Activated CD8-positive, alpha-beta memory T cell treated with anti-CD3 and anti-CD28 coated beads, Interleukin-2, amount 50 U/mL, for 24 hours (primary cell): ENCODE data around the gene SLC4A4.

ENCODE experiments used
- DNase-seq: peaks from one replicate; pipeline ENCODE4 v3.0.0-alpha.2; 2020; ENCODE audit errors: extremely low read depth

The SLC4A4 gene

DNA sequence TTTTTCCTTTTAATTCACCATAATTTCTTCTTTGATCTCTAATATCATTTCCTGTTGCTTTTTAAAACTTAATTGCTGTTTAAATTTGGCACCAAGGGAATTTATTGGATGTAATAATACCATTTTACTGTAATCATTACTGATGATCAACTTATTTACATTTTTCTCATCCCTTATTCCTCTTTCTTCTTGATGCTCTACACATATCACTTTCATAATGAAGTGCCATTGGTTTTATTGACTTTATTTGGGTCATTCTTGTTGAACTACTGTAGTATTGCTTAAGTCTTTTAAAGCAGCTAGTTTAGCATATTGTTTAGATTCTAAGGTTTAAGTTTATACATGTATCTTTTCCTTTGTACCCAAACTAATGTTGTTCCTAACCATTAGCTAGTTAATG, 130.7 kb downstream of the SLC4A4 start:
- no peak for DNase-seq

DNA sequence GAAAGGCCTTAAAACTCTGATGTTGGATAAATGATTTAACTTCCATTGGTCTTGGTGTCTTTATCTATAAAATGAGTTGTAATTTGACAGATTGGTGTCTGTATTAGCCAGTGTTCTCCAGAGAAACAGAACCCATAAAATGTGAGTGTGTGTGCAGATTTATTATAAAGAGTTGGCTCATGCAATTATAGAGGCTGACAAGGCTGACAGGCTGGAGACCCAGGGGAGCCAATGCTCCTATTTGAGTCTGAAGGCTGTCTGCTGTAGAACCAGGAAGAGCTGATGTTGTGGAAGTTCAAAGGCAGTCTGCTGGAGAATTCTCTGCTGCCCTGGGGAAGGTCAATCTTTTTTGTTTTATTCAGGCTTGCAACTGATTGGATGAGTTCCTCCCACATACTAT, 131.7 kb downstream of the SLC4A4 start:
- DNase-seq: no peak

DNA sequence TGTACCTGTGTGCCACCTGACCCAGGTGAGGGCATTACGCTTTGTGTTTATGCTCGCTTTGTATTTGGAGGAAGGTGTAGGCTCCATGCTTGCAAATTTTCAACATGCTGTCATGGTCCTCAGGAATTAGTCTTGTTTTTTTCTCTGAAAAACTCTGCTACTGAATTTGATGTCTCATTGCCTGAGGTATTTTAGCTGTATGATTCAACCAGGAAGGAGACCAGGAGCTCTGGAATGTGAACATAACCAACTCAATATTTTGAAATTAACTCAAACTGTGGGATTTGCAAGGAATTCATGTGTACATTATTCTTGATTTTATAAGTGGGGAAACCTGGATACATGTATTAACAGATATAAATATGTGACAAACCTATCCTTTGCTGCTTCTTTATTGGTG, 134.1 kb downstream of the SLC4A4 start:
- DNase-seq: no peak

DNA sequence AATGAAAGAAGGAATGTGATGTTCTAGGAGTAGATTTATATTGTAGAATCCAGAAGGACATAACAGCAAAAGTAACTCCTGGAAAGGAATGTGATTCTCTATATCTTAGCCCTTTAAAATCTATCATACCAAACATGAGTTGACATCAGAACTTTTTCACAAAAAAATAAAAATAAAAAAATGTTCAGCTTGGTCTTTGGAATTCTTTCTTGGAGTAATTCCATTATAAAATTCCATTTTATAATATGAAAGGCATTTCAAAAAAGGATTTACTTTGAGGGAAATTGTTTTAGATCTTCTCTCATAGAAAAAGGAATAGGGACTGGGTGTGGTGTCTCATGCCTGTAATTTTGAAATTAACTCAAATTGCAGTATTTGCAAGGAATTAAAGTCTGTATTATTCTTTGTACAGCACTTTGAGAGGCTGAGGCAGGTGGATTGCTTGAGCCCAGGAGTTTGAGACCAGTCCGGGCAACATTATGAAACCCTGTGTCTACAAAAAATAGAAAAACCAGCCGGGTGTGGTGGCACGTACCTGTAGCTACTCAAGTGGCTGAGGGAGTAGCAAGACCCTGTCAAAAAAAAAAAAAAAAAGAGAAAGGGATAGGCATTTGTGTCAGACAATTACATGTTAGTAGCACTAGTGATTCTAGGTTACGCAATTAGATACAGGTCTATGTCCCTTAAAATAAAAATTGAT, 134.9 kb downstream of the SLC4A4 start:
- DNase-seq: no peak

DNA sequence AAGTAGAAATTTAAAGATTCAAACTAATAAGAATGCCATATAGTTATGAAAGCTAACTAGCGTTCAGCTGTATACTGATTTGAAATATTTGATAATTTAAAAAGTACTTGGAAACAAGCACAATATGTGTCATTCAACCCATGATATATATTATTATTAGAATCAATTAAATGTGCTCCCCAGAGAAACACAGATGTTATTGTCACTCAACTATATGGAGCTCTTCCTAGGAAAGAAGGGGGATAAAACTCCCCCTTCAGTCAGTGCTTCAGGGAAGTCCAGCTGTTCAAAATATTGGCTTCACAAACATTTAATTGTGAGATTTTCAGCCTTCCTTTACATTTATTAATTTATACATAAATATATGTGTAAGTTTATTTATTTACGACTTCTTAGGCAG, 135.9 kb downstream of the SLC4A4 start:
- no peak for DNase-seq

DNA sequence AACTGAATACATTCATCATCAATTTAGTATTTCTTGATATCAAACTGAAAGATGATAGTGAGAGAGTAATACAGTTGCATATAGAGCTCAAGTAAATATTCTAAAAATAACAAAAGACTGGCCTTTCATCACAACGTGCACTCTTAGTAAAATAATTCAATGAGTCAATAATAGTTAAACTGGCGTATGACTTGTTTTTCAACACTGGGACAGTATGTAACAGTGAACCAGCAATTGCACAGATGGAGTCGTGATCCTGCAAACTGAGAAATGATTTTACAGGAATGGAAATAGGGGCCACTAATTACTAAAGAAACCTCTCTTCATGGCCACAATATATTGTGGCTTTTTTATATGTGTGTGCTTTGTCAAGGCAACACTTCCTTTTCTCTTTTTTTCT, 137.4 kb downstream of the SLC4A4 start:
- DNase-seq: no peak

DNA sequence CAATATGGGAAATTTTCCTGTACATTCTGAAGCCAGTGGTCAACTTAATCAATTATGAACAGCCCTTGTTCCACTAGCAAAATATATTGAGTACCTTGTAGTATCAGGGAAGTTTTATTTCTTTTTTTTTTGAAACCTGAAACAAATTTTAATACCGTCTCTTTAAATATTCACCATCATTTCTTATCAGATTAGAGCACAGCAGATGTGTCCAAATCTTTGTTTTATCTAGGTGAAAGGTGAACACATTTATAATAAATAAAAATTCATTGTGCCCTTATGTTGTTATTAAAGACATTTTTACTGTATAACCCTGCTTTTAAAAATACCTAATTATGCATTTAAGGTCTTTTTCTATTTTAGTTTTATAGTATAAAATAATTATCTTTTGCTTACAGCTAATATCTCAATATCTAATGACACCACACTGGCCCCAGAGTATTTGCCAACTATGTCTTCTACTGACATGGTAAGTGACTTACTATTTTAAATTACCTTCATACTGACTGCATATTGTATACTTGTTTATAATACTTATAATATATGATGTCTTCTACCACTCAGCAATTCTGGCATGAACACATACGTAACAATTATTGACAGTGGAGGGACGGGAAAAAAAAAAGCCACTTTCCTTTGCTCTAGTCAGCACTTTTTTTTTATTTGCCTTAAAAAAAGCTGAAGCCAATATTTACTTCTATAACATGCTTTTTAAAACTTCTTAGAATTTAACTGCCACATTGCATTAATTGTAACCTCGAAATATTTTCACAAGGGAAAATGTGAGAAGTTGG, 147.9 kb downstream of the SLC4A4 start:
- no peak for DNase-seq

DNA sequence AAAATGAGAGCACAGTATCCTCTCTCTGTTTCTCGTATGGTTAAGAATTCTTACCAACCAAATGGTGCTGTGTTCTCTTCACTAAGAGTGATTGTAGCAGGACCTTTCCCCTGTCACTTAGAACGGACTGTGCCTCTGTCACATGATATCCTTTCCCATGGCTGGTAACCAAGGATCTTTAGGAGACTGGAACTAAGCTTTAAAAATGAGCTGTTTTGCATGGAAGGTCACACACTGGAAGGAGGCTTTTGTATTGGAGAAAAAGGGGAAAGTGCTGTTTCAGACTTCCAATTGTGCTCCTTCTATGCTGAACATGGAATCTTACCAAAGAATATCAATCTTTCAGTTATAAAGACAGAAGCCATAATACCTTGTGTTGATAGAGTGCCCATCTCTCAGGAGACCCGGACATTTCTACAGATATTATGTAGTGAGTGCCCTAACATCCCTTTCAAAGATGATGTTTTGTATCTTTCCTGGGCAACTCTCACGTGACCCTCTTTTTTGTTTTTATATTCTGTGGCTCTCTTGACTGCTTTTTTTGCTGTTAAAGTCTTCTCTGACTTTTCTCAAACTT, 148.6 kb downstream of the SLC4A4 start:
- DNase-seq: no peak

DNA sequence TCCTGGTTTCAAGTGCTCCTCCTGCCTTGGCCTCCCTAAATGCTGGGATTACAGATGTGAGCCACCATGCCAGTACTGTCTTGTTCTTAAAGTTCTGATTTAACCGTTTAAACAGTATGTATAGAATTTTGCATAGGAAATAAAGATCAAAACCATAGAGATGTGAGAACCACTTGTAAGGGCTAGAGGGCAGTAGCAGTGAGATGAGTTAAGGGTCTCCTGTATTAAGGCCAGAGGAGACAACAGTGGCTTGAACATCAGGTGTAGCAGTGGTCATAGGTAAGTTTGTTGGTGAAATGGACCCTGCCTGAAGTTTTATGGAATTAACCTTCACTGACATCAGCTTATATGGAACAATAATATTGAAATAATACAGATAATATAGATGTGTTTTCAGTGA, 155.7 kb downstream of the SLC4A4 start:
- DNase-seq: no peak

DNA sequence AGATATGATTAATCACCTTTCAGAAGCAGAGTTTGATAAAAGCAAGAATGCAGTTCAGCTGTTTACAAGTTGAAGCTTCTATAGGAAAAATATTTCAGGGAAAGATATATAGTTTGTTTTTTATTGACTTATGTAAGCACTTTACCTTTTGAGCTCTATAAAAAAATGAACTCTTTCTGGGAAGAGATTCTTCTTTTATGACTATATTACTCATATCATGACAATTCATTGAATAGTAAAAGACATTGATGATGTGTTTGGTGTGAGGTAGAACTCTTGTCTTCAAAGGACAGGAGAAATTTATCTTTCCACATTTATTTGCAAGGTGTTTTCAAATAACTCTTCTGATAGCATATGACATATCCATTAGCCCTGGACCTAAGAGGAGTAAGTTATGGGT, 156.6 kb downstream of the SLC4A4 start:
- no peak for DNase-seq

DNA sequence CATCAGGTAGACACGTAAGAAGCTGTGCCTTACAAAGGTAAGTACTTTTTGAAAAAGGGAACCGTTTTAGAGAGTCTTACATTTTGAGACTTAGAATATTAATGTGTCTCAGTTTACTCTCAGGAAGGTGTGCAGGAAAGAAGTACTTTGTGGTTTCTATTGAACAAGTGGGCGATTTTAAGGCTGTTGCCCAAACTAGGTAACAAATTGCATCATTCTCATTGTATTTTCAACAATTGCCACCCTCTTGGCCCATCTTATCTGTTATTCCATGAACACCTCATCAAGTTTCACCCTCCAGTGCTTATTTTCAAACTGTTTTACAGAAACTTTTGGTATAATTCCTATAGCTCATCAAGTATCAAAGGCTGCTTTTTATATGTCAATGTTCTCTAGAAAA, 158.3 kb downstream of the SLC4A4 start:
- DNase-seq: no peak

DNA sequence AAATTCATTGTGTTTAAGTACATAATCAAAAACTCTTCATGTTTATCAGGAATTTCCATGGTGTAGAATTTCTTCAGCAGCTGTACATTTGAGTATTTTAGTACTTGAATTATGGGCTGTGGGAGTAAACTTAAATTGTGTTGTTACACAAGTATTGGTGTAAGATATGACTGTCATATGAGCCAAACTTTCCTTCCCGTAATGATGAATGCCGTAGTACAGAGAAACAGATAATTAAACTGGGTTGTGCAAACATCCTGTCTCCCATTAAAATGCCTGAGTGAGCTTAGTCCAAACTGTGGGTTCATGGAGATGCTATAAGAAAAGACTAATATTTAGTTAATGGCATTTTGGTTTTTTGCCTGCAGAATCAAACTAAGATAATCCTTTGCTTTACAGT, 159.2 kb downstream of the SLC4A4 start:
- no peak for DNase-seq

DNA sequence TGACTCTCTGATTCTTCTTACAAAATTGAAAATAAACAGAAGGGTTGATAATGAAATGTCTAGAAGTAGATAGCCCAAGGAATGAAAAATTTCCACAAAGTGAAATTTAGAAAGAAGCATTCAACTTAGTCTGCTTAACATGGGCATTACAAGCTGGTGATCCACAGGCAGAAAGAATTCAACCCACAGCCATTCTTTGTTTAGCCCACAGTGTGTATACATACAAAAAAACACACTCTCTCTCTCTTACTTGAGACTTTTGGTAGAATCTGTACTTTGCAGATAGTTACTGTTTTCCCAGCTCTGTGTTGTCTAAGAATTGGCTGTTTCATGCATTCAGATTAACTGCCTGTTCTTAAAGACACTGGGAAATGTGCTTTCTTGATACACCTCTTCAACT, 159.8 kb downstream of the SLC4A4 start:
- no peak for DNase-seq

DNA sequence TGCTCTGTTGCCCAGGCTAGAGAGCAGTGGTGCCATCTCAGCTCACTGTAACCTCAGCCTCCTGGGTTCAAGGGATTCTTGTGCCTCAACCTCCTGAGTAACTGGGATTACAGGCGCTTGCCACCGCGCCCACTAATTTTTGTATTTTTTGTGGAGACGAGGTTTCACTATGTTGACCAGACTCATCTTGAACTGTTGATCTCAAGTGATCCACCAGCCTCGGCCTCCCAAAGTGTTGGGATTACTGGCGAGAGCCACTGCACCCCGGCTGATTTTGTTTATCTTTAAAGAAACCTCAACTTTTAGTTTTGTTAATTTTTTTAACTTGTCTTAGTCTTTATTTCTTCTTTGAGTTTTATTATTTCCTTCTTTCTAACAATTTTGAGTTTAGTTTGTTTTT, 163.2 kb downstream of the SLC4A4 start:
- no peak for DNase-seq

DNA sequence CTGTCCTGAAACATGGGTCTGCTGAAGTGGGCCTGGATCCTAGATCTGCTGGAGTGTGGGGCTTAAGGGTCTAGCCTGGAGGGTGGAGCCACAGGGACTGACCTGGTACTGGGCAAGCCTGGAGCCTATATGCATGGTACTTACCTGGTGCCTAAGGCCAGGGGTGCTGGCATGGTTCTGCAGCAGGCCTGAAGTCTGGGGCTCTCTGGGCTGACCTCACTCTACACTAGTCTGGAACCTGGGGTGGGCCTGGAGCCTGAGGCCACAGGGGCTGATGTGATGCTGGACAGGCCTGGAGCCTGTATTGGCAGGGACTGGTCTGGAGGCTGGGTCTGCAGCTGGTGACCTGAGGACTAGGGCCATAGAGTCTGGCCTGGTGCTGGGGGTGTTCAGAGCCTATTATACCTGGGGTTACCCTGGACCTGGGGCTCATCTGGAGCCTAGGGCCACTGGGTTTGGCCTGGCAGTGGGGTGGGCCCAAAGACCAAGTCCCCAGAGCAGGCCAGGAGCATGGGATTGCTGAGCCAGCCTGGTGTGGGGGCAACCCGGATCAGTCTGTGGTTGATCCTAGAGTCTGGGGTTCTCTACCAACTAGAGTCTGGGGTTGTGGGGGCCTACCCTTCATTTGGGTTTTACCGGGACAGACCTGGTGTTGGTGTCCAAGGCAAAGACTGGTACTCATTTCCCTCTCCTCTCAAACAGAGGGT, 179.6 kb downstream of the SLC4A4 start:
- DNase-seq: no peak

DNA sequence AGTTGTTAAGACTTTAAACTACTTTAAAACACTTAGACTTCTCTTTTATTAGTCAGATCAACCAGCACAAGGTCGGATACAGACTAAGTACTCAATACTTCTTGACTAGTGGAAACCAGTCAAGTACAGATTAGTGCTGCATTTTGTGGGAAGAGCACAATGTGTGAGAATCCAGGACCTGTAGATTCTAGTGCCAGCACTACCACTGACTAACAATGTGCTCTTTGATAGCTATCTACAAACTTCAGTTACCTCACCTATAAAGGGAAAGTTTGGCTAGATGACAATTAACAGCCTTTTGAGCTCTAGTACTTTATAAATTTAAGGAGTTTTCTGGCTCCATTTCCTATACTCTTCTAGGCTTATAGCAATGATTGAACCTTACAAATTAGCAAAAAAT, 181.5 kb downstream of the SLC4A4 start:
- DNase-seq: no peak

DNA sequence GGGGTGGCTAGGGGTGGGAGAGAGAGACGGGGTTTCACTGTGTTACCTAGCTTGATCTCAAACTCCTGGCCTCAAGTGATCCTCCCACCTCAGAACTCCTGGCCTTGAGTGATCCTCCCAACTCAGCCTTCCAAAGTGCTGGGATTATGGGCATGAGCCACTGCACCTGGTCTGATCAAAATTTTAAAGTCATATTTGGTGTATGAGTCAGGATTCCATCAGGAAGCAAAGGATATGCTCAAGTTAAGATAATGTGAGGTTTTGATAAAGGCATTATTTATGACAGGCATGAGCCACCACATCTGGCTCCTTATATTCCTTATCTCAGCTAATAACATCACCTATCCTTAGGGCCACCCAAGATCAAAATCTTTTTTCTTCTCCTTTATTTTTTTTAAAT, 182.0 kb downstream of the SLC4A4 start:
- no peak for DNase-seq

DNA sequence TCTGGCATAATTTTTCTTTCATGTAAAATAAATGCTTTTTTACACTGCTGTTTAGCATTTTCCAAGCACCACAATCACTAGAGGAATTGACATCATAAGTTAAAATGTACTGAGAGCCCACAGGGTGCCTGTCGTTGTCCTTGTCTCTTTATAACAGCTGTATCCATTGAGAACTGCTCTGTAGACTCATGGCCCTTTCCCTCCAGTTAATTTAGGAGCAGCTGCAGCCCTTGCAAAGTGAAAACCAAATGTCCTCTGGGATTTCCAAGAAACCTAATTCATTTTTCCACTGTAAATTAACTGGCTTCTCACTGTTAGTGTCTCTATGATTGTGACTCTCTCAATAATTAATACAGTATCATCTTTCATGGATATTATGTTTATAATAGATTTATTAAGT, 185.9 kb downstream of the SLC4A4 start:
- DNase-seq: no peak

DNA sequence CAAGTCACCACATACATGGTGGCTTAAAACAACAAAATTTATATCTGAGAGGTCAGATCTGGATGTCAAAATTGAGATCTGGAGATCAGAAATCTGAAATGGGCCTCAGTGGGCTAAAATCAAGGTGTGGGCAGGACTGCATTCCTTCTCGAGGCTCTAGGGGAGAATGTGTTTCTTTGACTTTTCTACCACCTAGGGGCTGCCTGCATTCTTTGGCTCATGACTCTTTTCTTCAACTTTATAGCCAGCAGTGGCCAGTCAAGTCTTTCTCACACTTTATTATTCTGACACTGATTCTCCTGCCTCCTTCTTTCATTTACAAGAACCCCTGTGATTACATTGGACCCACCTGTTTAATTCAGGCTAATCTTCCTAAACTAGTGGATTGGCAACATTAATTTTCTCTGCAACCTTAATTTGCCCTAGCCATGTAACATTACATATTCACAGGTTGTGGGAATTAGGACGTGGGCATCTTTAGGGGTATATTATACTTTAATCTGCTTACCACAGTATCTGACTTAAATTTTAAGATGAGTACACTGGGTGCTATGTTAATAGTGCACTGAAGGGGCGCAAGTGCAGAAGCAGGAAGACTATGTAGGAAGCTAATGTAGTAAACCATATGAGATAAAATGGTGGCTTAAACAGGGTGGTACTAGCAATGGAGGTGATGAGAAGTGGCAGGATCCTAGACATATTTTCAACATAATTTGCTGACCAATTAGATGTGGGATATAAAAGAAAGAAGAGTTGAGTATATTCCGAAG, 188.0 kb downstream of the SLC4A4 start:
- no peak for DNase-seq

DNA sequence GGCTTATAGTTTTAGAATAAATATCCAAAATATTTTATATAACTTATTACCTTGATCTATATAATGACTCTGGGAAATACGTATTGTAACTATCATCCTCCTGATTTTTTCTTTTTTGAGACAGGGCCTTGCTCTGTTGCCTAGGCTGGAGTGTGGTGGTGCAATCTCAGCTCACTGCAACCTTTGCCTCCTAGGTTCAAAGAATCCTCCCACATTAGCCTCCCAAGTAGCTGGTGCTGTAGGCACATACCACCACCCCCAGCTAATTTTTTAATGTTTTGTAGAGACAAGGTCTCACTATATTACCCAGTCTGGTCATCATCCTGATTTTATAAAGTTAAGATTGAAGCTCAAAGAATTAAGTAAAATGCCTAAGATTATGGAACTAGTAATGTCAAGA, 193.6 kb downstream of the SLC4A4 start:
- DNase-seq: no peak

DNA sequence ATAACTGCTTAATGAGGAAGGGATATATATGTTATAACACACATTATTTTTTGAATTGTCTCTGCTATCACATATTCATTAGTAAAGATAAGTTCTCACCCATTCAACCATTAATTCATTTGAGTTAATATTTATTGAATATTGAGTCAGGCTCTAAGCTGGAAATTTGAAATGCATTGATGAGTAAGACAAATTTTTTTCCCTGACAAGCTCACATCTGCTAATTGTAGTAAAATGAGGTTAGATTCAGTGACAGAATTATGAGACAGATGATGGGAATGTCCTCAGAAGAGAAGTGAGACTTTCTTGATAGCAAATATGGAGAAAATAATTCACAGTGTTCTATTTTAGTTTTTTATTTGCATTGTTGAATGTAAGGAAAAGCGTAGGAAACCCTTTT, 194.3 kb downstream of the SLC4A4 start:
- DNase-seq: no peak

DNA sequence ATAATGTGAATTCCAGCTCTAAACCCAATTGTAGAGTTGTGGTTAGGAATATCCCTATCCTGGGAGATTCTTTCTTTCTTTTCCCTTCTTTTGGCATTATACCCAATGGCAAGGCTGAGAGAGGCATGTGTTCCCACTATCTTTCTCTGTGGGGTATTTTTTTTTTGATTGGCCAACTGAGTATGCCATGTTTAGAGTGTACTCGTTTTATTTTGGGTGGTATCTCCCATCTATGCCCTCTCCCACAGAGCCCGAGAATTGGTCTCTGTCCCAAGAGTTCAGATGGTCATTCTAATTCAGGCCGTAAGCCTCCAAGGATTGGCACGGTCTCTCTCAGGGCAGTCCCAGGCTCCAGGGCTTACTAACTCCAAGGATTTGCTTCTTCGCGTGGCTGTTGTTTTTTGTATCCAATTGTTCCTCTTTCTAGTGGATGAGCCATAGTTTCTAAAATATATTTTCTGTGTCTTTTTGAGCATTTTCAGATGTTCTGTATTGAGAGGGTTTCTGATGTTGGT, 198.8 kb downstream of the SLC4A4 start:
- no peak for DNase-seq
